Measurements from ENCODE around the gene CHST6. TPM values are rescaled to one million over a fixed set of nuclear protein-coding genes. Genes with fewer than 3 reads are reported as not detected.

The CHST6 gene
- total RNA-seq, 1 donor from 2014 or later: 0.43 TPM

- Mint-ChIP-seq H3K36me3 (ENCODE audit: unreplicated experiment) (no peaks in the 10 kb centered on the region), H3K27ac (ENCODE audit: unreplicated experiment) (no peak overlapping the region), H3K27me3 (ENCODE audit: unreplicated experiment) (peaks cover 14% of the 10 kb centered on the region), H3K4me3 (ENCODE audit: unreplicated experiment) (no peak overlapping the region), H3K9me3 (ENCODE audit: unreplicated experiment) (no peaks in the 10 kb centered on the region), H3K4me1 (ENCODE audit: unreplicated experiment) (peaks cover 7% of the 10 kb centered on the region)
- no peak for DNase-seq (ENCODE audit: extremely low spot score, unreplicated experiment)
- TF ChIP-seq CTCF (IDR thresholded peaks at IDR 0.05): peak; percentile 23
These were observed 3.4 kb downstream of the CHST6 start for GRCh38 chr16:75491876-75492275.

GRCh38 chr16:75488322-75488721 lies 6.9 kb downstream of the CHST6 start:
- Mint-ChIP-seq H3K4me1 (ENCODE audit: unreplicated experiment) (no peaks in the 10 kb centered on the region), H3K9me3 (ENCODE audit: unreplicated experiment) (no peaks in the 10 kb centered on the region), H3K4me3 (ENCODE audit: unreplicated experiment) (no peak overlapping the region), H3K27me3 (ENCODE audit: unreplicated experiment) (peaks cover 6% of the 10 kb centered on the region), H3K27ac (ENCODE audit: unreplicated experiment) (no peak overlapping the region), H3K36me3 (ENCODE audit: unreplicated experiment) (no peaks in the 10 kb centered on the region)
- TF ChIP-seq CTCF (IDR thresholded peaks at IDR 0.05): no peak
- no peak for DNase-seq (ENCODE audit: extremely low spot score, unreplicated experiment)

GRCh38 chr16:75486676-75487313 lies 8.4 kb downstream of the CHST6 start:
- no peak for TF ChIP-seq CTCF (IDR thresholded peaks at IDR 0.05)
- no peak overlapping the region for H3K4me3 Mint-ChIP-seq (ENCODE audit: unreplicated experiment)
- H3K36me3 Mint-ChIP-seq (ENCODE audit: unreplicated experiment): no peaks in the 10 kb centered on the region
- H3K4me1 Mint-ChIP-seq (ENCODE audit: unreplicated experiment): no peaks in the 10 kb centered on the region
- peaks cover 6% of the 10 kb centered on the region for H3K27me3 Mint-ChIP-seq (ENCODE audit: unreplicated experiment)
- H3K27ac Mint-ChIP-seq (ENCODE audit: unreplicated experiment): no peak overlapping the region
- H3K9me3 Mint-ChIP-seq (ENCODE audit: unreplicated experiment): no peaks in the 10 kb centered on the region
- DNase-seq (ENCODE audit: extremely low spot score, unreplicated experiment): no peak

GRCh38 chr16:75486014-75486675 lies 9.1 kb downstream of the CHST6 start:
- DNase-seq (ENCODE audit: extremely low spot score, unreplicated experiment): no peak
- Mint-ChIP-seq H3K4me3 (ENCODE audit: unreplicated experiment) (no peak overlapping the region), H3K27me3 (ENCODE audit: unreplicated experiment) (peaks cover 10% of the 10 kb centered on the region), H3K4me1 (ENCODE audit: unreplicated experiment) (no peaks in the 10 kb centered on the region), H3K27ac (ENCODE audit: unreplicated experiment) (no peak overlapping the region), H3K36me3 (ENCODE audit: unreplicated experiment) (no peaks in the 10 kb centered on the region), H3K9me3 (ENCODE audit: unreplicated experiment) (no peaks in the 10 kb centered on the region)
- no peak for TF ChIP-seq CTCF (IDR thresholded peaks at IDR 0.05)

- H3K36me3 Mint-ChIP-seq (ENCODE audit: unreplicated experiment): no peaks in the 10 kb centered on the region
- peaks cover 10% of the 10 kb centered on the region for H3K27me3 Mint-ChIP-seq (ENCODE audit: unreplicated experiment)
- no peak overlapping the region for H3K27ac Mint-ChIP-seq (ENCODE audit: unreplicated experiment)
- no peak overlapping the region for H3K4me3 Mint-ChIP-seq (ENCODE audit: unreplicated experiment)
- DNase-seq (ENCODE audit: extremely low spot score, unreplicated experiment): no peak
- no peaks in the 10 kb centered on the region for H3K9me3 Mint-ChIP-seq (ENCODE audit: unreplicated experiment)
- H3K4me1 Mint-ChIP-seq (ENCODE audit: unreplicated experiment): no peaks in the 10 kb centered on the region
- no peak for TF ChIP-seq CTCF (IDR thresholded peaks at IDR 0.05)
These were observed 9.8 kb downstream of the CHST6 start for GRCh38 chr16:75485230-75486013.

All from osteocyte (in vitro differentiated cells).